Activated CD8-positive, alpha-beta T cell treated with anti-CD3 and anti-CD28 coated beads for 36 hours (primary cell): Measurements from ENCODE around the gene KIF7. TPM values are rescaled to one million over a fixed set of nuclear protein-coding genes. Genes with fewer than 3 reads are reported as not detected.

Experiments
- ATAC-seq: fragments of 200-7000 bp; cut with Tn5 transposase; one replicate; pipeline ENCODE4 v1.10.0; 2021; ENCODE audit warnings: mild to moderate bottlenecking, moderate library complexity
- CTCF ChIA-PET: fragments of 350-600 bp; sonication (Branson Sonifier 250); formaldehyde crosslinking; loops from one replicate; lab custom pipeline; 2021; ENCODE audit warnings: antibody characterized with exemption; lab: Charles Lee
- POLR2A ChIA-PET: fragments of 350-600 bp; sonication (Branson Sonifier 250); formaldehyde crosslinking; loops from one replicate; lab custom pipeline; 2021; ENCODE audit warnings: antibody characterized with exemption; lab: Charles Lee
- DNase-seq: peaks from one replicate; pipeline ENCODE4 v3.0.0-alpha.2; 2020
- H3K27ac Mint-ChIP-seq: one replicate; pipeline ENCODE4 v1.8.0; 2021; ENCODE audit warnings: mild to moderate bottlenecking, mixed read lengths
- H3K27me3 Mint-ChIP-seq: one replicate; pipeline ENCODE4 v1.8.0; 2021; ENCODE audit warnings: mixed read lengths
- H3K36me3 Mint-ChIP-seq: one replicate; pipeline ENCODE4 v1.8.0; 2021; ENCODE audit warnings: low read depth, mixed read lengths
- H3K4me1 Mint-ChIP-seq: one replicate; pipeline ENCODE4 v1.8.0; 2021; ENCODE audit warnings: low read depth, mixed read lengths
- H3K4me3 Mint-ChIP-seq: one replicate; pipeline ENCODE4 v1.8.0; 2021; ENCODE audit warnings: mild to moderate bottlenecking, moderate library complexity, mixed read lengths
- H3K9me3 Mint-ChIP-seq: one replicate; pipeline ENCODE4 v1.8.0; 2021; ENCODE audit warnings: mixed read lengths
- intact Hi-C: fragments of 100-400 bp; cut with micrococcal nuclease; formaldehyde crosslinking; loops from one replicate; pipeline ENCODE4 v1.10.0; 2022
- total RNA-seq, 2 experiments: library from RNA; stranded (reverse); gene quantifications; one replicate each; pipeline ENCODE4 v1.2.3, GENCODE V29; 2021
- TF ChIP-seq, protein P1 (sequence below): fragments of 200-600 bp; IDR thresholded peaks from one replicate; pipeline ENCODE4 v1.8.0; 2022; ENCODE audit warnings: antibody characterized with exemption, mild to moderate bottlenecking

Gene KIF7
- total RNA-seq, 2 experiments from 2014 or later, result 2.7 to 3.7 TPM

DNA sequence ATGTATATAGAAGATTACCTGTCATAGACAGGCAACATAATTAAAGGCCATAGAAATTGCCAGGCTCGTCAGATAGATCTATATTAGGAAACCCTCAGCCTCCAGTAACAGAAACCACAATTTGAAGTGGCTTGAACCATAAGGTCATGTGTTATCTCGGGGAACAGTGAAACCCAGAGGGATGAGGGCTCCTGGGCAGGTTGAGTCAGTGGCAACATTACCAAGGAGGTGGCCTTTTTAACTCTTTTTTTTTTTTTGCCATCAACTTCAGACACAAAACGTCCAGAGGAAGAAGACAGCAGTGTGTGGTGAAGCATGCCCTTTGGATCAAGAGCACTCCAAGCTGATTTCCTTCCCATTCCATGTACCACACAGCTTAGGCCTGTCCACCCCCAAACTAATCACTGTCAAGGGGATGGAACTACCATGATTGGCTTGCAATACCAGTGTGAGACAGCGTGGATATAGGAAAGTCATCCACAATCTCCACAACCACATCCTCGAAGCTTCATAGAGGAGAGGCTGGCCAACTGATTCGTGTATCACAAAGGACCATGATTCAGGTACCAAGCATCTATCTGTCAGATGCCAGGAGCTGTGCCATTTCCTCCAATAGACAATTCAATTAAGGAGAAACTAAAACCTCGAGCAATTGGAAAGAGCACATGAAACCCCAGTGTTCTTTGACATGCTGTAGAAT lies 999 bp upstream of the KIF7 start:
- DNase-seq (peak; percentile 42), ATAC-seq (peak; percentile 65)
- Mint-ChIP-seq H3K4me3 (peak overlapping the region; percentile 73), H3K4me1 (peaks cover 18% of the 10 kb centered on the region), H3K27me3 (peaks cover 39% of the 10 kb centered on the region), H3K9me3 (no peaks in the 10 kb centered on the region), H3K36me3 (peaks cover 3% of the 10 kb centered on the region), H3K27ac (no peak overlapping the region)
- CTCF ChIA-PET, result interaction anchor here (2.0 to 3.6 kb wide), 2 partner anchors 10 to 17 kb away, joined by 8 to 13 read pairs; no protein-coding TSS in a partner anchor
- intact Hi-C loops, result no loop called here
- TF ChIP-seq, protein P1, sequence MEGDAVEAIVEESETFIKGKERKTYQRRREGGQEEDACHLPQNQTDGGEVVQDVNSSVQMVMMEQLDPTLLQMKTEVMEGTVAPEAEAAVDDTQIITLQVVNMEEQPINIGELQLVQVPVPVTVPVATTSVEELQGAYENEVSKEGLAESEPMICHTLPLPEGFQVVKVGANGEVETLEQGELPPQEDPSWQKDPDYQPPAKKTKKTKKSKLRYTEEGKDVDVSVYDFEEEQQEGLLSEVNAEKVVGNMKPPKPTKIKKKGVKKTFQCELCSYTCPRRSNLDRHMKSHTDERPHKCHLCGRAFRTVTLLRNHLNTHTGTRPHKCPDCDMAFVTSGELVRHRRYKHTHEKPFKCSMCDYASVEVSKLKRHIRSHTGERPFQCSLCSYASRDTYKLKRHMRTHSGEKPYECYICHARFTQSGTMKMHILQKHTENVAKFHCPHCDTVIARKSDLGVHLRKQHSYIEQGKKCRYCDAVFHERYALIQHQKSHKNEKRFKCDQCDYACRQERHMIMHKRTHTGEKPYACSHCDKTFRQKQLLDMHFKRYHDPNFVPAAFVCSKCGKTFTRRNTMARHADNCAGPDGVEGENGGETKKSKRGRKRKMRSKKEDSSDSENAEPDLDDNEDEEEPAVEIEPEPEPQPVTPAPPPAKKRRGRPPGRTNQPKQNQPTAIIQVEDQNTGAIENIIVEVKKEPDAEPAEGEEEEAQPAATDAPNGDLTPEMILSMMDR, result no peak
- POLR2A ChIA-PET, result no interaction called here

- DNase-seq (no peak), ATAC-seq (no peak)
- H3K9me3 Mint-ChIP-seq, result no peaks in the 10 kb centered on the region
- intact Hi-C loops, result no loop called here
- H3K4me1 Mint-ChIP-seq, result peaks cover 18% of the 10 kb centered on the region
- POLR2A ChIA-PET, result interaction anchor here (0.6 kb wide), 1 partner anchor 1651 kb away, joined by 3 read pairs; no protein-coding TSS in a partner anchor
- peaks cover 3% of the 10 kb centered on the region for H3K36me3 Mint-ChIP-seq
- no peak overlapping the region for H3K27ac Mint-ChIP-seq
- H3K27me3 Mint-ChIP-seq, result peaks cover 30% of the 10 kb centered on the region
- TF ChIP-seq, protein P1, result no peak
- CTCF ChIA-PET, result no interaction called here
- H3K4me3 Mint-ChIP-seq, result peak overlapping the region; percentile 73
Observed at GRCh38 chr15:89654301-89654761, 936 bp downstream of the KIF7 start.

- intact Hi-C loops, result no loop called here
- DNase-seq, result no peak
- no peak overlapping the region for H3K4me3 Mint-ChIP-seq
- no peak for ATAC-seq
- peaks cover 16% of the 10 kb centered on the region for H3K4me1 Mint-ChIP-seq
- no peaks in the 10 kb centered on the region for H3K9me3 Mint-ChIP-seq
- POLR2A ChIA-PET, result no interaction called here
- TF ChIP-seq, protein P1, result no peak
- peaks cover 3% of the 10 kb centered on the region for H3K36me3 Mint-ChIP-seq
- no peak overlapping the region for H3K27ac Mint-ChIP-seq
- CTCF ChIA-PET, result no interaction called here
- H3K27me3 Mint-ChIP-seq, result peaks cover 24% of the 10 kb centered on the region
Observed at GRCh38 chr15:89653578-89653977, 1.7 kb downstream of the KIF7 start.

- H3K9me3 Mint-ChIP-seq, result no peaks in the 10 kb centered on the region
- H3K4me3 Mint-ChIP-seq, result no peak overlapping the region
- intact Hi-C loops, result no loop called here
- peaks cover 16% of the 10 kb centered on the region for H3K4me1 Mint-ChIP-seq
- DNase-seq (no peak), ATAC-seq (no peak)
- CTCF ChIA-PET, result no interaction called here
- H3K27ac Mint-ChIP-seq, result no peak overlapping the region
- H3K27me3 Mint-ChIP-seq, result peaks cover 23% of the 10 kb centered on the region
- TF ChIP-seq, protein P1, result no peak
- POLR2A ChIA-PET, result interaction anchor here (0.7 kb wide), 1 partner anchor 320 kb away, joined by 3 read pairs; no protein-coding TSS in a partner anchor
- peaks cover 3% of the 10 kb centered on the region for H3K36me3 Mint-ChIP-seq
Observed at GRCh38 chr15:89652666-89653065, 2.6 kb downstream of the KIF7 start.

DNA sequence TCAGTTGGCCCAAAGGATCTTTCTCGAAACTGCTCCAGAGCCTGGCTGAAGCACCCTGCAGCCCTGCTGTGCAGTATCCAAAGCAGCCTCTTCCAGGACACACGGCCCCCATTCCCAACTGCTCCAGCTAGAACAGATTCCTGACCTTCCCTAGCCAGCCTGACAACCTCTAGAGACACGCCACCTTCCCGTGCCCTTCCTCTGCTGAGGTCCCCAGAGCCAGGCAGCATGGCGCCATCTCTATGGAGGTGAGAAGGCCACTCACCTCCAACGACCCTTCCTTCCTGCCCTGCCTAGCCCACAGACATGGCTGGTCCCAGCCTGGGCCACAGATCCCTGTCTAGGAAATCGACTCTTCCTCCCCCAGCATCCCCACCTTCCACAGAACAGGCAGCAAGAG lies 3.1 kb downstream of the KIF7 start:
- H3K36me3 Mint-ChIP-seq, result peaks cover 4% of the 10 kb centered on the region

More for the DNA sequence above, 3.1 kb downstream of the KIF7 start:
- no peak overlapping the region for H3K4me3 Mint-ChIP-seq
- ChIA-PET POLR2A (no interaction called here), CTCF (no interaction called here)
- H3K27me3 Mint-ChIP-seq, result peaks cover 21% of the 10 kb centered on the region
- DNase-seq, result no peak
- intact Hi-C loops, result no loop called here
- TF ChIP-seq, protein P1, result no peak
- ATAC-seq, result no peak
- no peaks in the 10 kb centered on the region for H3K9me3 Mint-ChIP-seq
- H3K4me1 Mint-ChIP-seq, result peaks cover 16% of the 10 kb centered on the region
- H3K27ac Mint-ChIP-seq, result no peak overlapping the region
